Neural cell (in vitro differentiated cells): Measurements from ENCODE around the gene ZNF648. TPM values are rescaled to one million over a fixed set of nuclear protein-coding genes. Genes with fewer than 3 reads are reported as not detected.

Source experiments
- H2AFZ ChIP-seq: fragments of 200-600, 300-800 bp; sonication (generic), shearing (Covaris generic); 2 replicates; pipeline ENCODE4 v1.6.0; 2014; ENCODE audit warnings: low read depth, mild to moderate bottlenecking, antibody characterized with exemption, low read length, moderate library complexity
- H3F3A ChIP-seq: fragments of 200-600 bp; shearing (Covaris generic); 2 replicates; pipeline ENCODE4 v1.6.1; 2016; ENCODE audit warnings: mild to moderate bottlenecking, moderate library complexity, mixed read lengths, antibody characterized with exemption, low read length; ENCODE audit not compliant: insufficient read depth, poor library complexity, severe bottlenecking
- H3K27ac ChIP-seq: fragments of 200-600, 300-800 bp; sonication (generic), shearing (Covaris generic); 2 replicates; pipeline ENCODE4 v1.5.1; 2014; ENCODE audit warnings: mild to moderate bottlenecking, low read length, moderate library complexity
- H3K27me3 ChIP-seq: fragments of 300-800, 200-600 bp; sonication (generic), shearing (Covaris generic); 2 replicates; pipeline ENCODE4 v1.6.0; 2014; ENCODE audit warnings: mild to moderate bottlenecking, low read depth, low read length, moderate library complexity; ENCODE audit not compliant: insufficient read depth
- H3K36me3 ChIP-seq: fragments of 300-800, 200-600 bp; sonication (generic), shearing (Covaris generic); 2 replicates; pipeline ENCODE4 v1.5.1; 2014; ENCODE audit warnings: mild to moderate bottlenecking, antibody characterized with exemption, low read length, moderate library complexity; ENCODE audit not compliant: insufficient read depth
- H3K4me2 ChIP-seq: fragments of 300-800, 200-600 bp; sonication (generic), shearing (Covaris generic); 2 replicates; pipeline ENCODE4 v1.6.0; 2014; ENCODE audit warnings: mild to moderate bottlenecking, low read length
- H3K4me3 ChIP-seq: fragments of 300-800, 200-600 bp; sonication (generic), shearing (Covaris generic); 2 replicates; pipeline ENCODE4 v1.5.1; 2014; ENCODE audit warnings: mild to moderate bottlenecking, low read length, moderate library complexity
- H3K79me2 ChIP-seq: fragments of 200-600 bp; shearing (Covaris generic); replicated peaks from 2 replicates; pipeline ENCODE4 v1.6.0; 2014; ENCODE audit warnings: mild to moderate bottlenecking, low read length, moderate library complexity; ENCODE audit not compliant: insufficient read depth
- H3K9ac ChIP-seq: fragments of 300-800, 200-600 bp; sonication (generic), shearing (Covaris generic); 2 replicates; pipeline ENCODE4 v1.6.1; 2016; ENCODE audit warnings: mild to moderate bottlenecking, low read length, mixed read lengths
- H3K9me2 ChIP-seq: fragments of 200-600 bp; shearing (Covaris generic); 2 replicates; pipeline ENCODE4 v1.6.1; 2016; ENCODE audit warnings: mild to moderate bottlenecking, low read length, mixed read lengths; ENCODE audit not compliant: insufficient read depth
- H3K9me3 ChIP-seq: fragments of 200-600, 300-800 bp; sonication (generic), shearing (Covaris generic); 2 replicates; pipeline ENCODE4 v1.6.1; 2016; ENCODE audit warnings: mild to moderate bottlenecking, mixed run types, low read length, moderate library complexity, mixed read lengths
- H4K20me1 ChIP-seq: fragments of 200-600 bp; shearing (Covaris generic); 2 replicates; pipeline ENCODE4 v1.6.1; 2016; ENCODE audit warnings: mild to moderate bottlenecking, mixed run types; ENCODE audit not compliant: insufficient read depth
- EP300 ChIP-seq: fragments of 450-650 bp; conservative IDR thresholded peaks from 2 replicates; pipeline ENCODE4 v1.6.1; 2014; ENCODE audit warnings: antibody characterized with exemption, mild to moderate bottlenecking, moderate library complexity; ENCODE audit not compliant: poor library complexity, severe bottlenecking
- EZH2 ChIP-seq: fragments of 200-600, 300-800 bp; shearing (Covaris generic), sonication (generic); IDR thresholded peaks from 2 replicates; pipeline ENCODE4 v1.6.1; 2014; ENCODE audit warnings: antibody characterized with exemption, low read length, borderline replicate concordance, mild to moderate bottlenecking; ENCODE audit not compliant: insufficient read depth, poor library complexity, severe bottlenecking
- MXI1 ChIP-seq: fragments of 450-650 bp; conservative IDR thresholded peaks from 2 replicates; pipeline ENCODE4 v1.6.1; 2014; ENCODE audit warnings: antibody characterized with exemption, mild to moderate bottlenecking; ENCODE audit not compliant: poor library complexity, severe bottlenecking
- POLR2AphosphoS5 ChIP-seq: IDR thresholded peaks from 2 replicates; pipeline ENCODE4 v1.6.1; 2012
- RAD21 ChIP-seq: fragments of 450-650 bp; conservative IDR thresholded peaks from 2 replicates; pipeline ENCODE4 v1.6.1; 2014; ENCODE audit warnings: antibody characterized with exemption, mild to moderate bottlenecking, moderate library complexity
- REST ChIP-seq: IDR thresholded peaks from 2 replicates; pipeline ENCODE4 v1.6.1; 2012; ENCODE audit warnings: borderline replicate concordance
- SMC3 ChIP-seq: fragments of 450-650 bp; conservative IDR thresholded peaks from 2 replicates; pipeline ENCODE4 v1.6.1; 2014; ENCODE audit warnings: antibody characterized with exemption, mild to moderate bottlenecking, moderate library complexity; ENCODE audit not compliant: poor library complexity
- TAF1 ChIP-seq: IDR thresholded peaks from 2 replicates; pipeline ENCODE4 v1.6.1; 2012; ENCODE audit warnings: low read depth
- polyA plus RNA-seq: library from polyadenylated mRNA; depleted of rRNA; stranded (reverse); fragments of >200 nt; gene quantifications from 2 replicates; pipeline ENCODE4 v1.2.3, GENCODE V29; 2014
- TF ChIP-seq, protein P1 (sequence below): fragments of 450-650 bp; IDR thresholded peaks from 2 replicates; pipeline ENCODE4 v1.5.1; 2014; ENCODE audit warnings: antibody characterized with exemption, mild to moderate bottlenecking, moderate library complexity; ENCODE audit not compliant: poor library complexity, severe bottlenecking

Gene ZNF648
- polyA plus RNA-seq, 1 donor from 2014 or later, result not detected

GRCh38 chr1:182080040-182080439 is 18.5 kb upstream of the ZNF648 start:
- H3K36me3 ChIP-seq, result no peaks in the 10 kb centered on the region

GRCh38 chr1:182071924-182072323 is 10.4 kb upstream of the ZNF648 start:
- no peaks in the 10 kb centered on the region for H3K27me3 ChIP-seq
- no peaks in the 10 kb centered on the region for H3K36me3 ChIP-seq
- H3K27ac ChIP-seq, result no peak overlapping the region
- TF ChIP-seq POLR2AphosphoS5 (no peak), EP300 (no peak), MXI1 (no peak), SMC3 (no peak), EZH2 (no peak), REST (no peak), TAF1 (no peak), RAD21 (no peak)
- TF ChIP-seq, protein P1, sequence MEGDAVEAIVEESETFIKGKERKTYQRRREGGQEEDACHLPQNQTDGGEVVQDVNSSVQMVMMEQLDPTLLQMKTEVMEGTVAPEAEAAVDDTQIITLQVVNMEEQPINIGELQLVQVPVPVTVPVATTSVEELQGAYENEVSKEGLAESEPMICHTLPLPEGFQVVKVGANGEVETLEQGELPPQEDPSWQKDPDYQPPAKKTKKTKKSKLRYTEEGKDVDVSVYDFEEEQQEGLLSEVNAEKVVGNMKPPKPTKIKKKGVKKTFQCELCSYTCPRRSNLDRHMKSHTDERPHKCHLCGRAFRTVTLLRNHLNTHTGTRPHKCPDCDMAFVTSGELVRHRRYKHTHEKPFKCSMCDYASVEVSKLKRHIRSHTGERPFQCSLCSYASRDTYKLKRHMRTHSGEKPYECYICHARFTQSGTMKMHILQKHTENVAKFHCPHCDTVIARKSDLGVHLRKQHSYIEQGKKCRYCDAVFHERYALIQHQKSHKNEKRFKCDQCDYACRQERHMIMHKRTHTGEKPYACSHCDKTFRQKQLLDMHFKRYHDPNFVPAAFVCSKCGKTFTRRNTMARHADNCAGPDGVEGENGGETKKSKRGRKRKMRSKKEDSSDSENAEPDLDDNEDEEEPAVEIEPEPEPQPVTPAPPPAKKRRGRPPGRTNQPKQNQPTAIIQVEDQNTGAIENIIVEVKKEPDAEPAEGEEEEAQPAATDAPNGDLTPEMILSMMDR, result no peak
- H4K20me1 ChIP-seq, result no peaks in the 10 kb centered on the region
- H3K9ac ChIP-seq, result no peak overlapping the region
- no peak overlapping the region for H3K4me3 ChIP-seq
- H2AFZ ChIP-seq, result no peak overlapping the region
- no peak overlapping the region for H3K4me2 ChIP-seq
- H3K9me2 ChIP-seq, result no peaks in the 10 kb centered on the region
- H3K9me3 ChIP-seq, result no peaks in the 10 kb centered on the region
- no peaks in the 10 kb centered on the region for H3K79me2 ChIP-seq
- H3F3A ChIP-seq, result no peaks in the 10 kb centered on the region

More at GRCh38 chr1:182080040-182080439, 18.5 kb upstream of the ZNF648 start:
- no peaks in the 10 kb centered on the region for H3F3A ChIP-seq
- no peak overlapping the region for H3K9ac ChIP-seq
- no peak overlapping the region for H3K27ac ChIP-seq
- H3K9me3 ChIP-seq, result no peaks in the 10 kb centered on the region
- H3K9me2 ChIP-seq, result no peaks in the 10 kb centered on the region
- no peak overlapping the region for H3K4me2 ChIP-seq
- no peaks in the 10 kb centered on the region for H3K27me3 ChIP-seq
- TF ChIP-seq POLR2AphosphoS5, result no peak
- TF ChIP-seq MXI1, result no peak
- TF ChIP-seq EZH2, result no peak
- no peaks in the 10 kb centered on the region for H3K79me2 ChIP-seq
- H4K20me1 ChIP-seq, result no peaks in the 10 kb centered on the region
- H3K4me3 ChIP-seq, result no peak overlapping the region
- no peak overlapping the region for H2AFZ ChIP-seq
